Activated CD4-positive, CD25-positive, alpha-beta regulatory T cell treated with anti-CD3 and anti-CD28 coated beads, Interleukin-2, amount 50 U/mL, for 24 hours (primary cell): ENCODE data around the gene CTSO.
"Not testable (repeated sequence)": the region's sequence is repeated elsewhere in the genome, so short reads cannot be mapped to it uniquely, and the experiment has no call there.

Experiments used
- ATAC-seq, 2 donors: fragments of 150-1000 bp; cut with Tn5 transposase; one replicate each; pipeline ENCODE4 v1.10.0; 2021; ENCODE audit warnings: mild to moderate bottlenecking in 1 of 2, moderate library complexity in 1 of 2

The CTSO gene

DNA sequence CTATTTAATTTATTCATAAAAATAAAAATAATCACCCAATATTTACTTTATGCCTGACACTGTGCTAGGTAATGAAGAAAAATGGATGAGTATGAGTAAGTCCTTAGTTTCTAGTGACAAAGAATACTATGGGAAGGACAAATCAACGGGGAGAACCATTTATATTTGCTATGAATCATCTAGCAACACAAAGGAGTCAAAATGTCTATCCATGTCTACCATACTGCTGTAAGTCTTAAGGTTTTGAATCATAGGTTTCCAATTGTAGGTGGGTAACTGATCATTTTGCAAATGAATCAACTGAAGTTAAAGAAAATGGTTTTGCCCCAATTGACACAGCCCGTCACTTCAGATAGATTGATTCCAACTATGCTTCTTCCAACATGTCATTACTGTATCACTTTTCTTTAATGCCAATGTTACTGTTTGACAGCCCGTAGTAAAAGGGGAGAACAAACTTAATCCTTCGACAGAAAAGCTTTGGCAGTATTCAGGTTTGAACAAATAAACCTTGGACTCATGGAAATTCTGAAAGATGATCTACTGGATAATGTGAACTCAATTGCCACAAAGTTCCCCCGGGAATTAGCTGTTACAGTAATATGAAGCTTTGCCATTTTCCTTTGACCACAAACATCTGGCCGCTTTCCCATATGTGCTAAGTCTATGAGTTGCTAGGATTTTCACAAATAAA lies 47.0 kb downstream of the CTSO start:
- no peak for ATAC-seq

DNA sequence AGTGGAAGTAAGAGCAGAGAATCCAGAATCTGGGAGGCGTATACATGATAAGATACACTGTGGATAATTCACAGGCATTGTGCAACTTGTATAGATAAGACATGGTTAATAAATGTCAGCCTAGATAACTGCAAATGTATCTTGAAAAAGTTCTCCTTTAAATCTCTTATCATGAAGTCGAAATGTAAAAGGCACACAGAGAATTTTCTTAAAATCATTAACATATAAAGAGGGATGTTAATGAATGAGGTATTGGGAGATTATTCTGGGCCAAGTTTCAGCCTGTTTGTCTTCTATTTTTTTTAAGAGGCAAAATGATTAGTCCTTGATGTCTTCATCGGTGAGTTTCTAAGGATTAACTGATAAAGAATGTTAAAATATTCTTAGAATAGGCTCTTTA lies 49.3 kb downstream of the CTSO start:
- no peak for ATAC-seq

DNA sequence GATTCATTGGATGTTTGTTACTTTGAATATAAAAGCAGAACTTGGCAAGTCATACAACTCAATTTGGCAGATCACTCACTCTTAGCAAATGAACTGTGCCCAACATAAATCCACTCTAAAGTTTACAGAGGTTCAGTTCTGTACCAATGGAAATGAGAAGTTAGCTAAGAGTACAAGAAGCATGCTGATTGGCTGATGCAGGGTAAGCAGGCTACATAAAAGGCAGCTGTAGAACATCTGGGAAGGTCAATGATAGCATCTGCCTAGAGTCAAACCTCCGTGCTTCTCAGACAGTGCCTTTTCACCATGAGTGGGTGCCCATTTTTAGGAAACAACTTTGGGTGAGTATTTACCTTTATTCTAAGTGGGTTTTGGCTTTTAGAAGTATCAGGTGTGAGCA lies 50.2 kb downstream of the CTSO start, which contains the start of gene TDO2:
Gene TDO2, plus strand, starts transcription at position 244 of the 400 bp plus-strand sequence. Its CDS starts 63 bp downstream, at position 307.
- no peak for ATAC-seq

DNA sequence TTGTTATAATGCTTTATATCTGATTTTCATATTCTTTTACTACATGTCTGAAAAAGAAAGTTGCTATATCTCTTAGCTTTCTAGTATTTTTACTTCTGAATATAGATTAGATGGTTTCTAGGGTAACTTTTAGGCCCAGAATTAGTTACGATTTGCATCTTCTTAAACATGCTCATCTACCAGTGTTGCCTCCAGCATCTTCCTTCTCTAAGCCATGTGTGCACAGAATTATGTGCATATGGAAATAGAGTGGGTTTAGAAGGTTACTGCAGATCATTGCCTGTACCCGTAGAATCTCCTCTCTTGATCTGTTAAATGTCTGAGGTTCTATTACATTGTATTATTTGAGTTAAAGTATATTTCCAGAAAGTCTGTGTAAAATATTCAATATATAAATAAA lies 52.7 kb downstream of the CTSO start:
- ATAC-seq = no peak

DNA sequence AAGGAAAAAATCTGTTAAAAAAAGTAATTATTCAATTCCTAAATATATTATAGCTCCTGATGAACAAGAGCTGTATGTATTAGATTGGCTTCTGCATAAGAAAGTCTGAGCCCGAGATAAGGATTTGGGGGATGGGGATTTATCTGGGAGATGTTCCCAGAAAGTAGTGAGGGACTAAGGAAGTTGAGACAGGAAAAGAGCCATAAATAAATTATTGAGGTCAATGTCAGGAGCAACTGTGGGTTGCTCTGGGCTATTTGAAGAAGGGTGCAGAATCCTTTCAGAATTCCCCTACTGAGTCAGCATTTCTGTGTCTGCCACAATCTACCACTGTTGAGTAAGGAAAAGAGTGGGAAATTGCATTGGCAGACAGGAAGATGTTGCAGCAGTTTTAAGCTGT lies 53.3 kb downstream of the CTSO start:
- no peak for ATAC-seq

DNA sequence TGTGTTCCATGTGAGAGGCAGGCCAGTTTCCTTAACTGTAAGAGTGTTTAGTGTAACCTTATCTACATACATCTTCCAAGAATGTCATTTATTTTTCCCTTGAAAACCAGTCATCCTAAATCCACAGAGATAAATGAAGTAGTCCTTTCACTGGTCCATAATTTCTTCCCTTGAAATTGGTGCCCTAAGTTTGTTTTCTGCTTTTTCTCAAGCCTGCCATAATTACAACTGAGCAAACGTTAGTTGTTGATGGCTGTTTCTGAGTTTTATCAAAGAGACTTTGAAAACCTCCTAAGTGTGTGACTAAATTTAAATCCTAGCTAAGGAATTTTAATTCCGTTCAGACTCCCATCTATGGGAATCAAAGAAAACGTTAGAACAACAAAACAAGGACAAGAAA lies 53.8 kb downstream of the CTSO start:
- ATAC-seq = no peak

DNA sequence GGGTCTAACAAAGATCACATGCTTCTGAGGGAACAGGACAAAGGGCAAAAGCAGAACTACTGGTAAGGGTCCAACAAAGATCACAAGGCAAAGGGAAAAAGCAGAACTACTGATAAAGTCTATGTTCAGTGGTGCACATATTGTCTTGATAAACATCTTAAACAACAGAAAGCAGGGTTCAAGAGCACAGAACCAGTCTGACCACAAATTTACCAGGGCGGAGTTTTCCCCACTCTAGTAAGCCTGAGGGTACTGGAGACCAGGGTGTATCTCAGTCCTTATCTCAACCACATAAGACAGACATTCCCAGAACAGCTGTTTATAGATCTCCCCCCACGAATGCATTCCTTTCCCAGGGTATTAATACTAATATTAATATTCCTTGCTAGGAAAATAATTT lies 55.3 kb downstream of the CTSO start:
- not testable (repeated sequence) for ATAC-seq

DNA sequence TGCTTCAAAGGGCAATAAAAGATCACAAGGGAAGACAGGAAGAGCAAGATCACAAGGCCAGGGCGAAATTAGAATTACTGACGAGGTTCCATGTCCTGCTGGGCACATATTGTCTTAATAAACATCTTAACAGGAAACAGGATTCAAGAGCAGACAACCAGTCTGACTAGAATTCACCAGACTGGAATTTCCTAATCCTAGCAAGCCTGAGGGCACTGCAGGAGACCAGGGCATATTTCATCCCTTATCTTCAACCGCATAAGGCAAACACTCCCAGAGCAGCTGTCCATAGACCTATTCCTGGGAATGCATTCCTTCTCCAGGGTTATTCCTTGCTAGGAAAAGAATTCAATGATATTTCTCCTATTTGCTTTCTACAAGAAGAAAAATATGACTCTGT lies 62.6 kb downstream of the CTSO start:
- no peak for ATAC-seq

DNA sequence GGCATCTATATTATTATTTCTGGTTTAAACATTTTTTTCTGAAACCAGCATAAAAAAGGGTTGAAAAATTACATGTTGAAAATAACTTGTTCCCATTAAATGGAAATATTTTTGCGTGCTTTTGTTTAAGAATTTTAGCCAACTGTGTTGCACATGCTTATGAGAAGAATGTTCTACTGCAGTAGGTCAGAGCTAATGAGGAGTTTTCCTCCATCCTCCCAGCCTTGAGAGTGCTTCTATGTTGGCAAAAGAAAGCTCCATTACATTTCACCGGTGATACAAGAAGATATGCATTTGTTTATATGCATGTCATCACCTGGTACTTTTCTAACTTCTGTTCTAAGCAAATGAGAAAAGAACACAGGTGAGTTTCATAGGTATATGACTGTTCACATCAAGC lies 63.7 kb downstream of the CTSO start:
- ATAC-seq = no peak

DNA sequence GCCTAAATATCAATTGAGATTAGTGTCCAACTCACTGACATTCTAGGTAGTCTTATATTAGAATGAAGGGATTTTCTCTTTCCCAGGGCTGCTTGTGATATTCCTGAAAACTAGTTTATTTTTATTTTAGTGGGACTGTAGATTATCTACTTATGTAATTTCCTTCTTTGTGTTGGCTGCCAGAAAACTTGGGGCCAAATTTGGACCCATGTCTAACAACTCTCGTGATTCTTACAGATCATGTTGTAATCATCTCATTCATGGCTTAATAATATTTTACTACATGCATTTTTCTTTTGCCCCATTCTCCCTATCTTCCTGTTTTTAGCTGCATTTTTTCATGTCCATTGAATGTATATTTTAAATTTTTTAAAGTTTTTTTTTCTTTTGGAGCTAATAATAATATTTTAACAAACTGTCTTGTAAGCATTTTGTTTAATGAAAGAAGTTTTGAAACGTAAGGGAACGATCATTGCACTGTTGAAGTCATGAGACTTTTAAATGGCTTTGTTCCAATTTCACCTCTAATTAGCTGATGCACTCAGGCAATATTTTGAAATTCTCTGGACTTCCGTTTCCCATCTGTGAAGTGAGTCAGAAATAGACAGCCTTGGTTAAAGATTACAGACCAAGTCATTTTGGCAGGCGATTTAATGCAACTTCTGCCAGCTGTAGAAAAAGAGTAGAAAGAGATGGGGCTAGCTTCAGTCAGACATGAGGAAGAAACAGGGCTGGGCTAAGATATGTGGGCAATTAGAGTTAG lies 64.5 kb downstream of the CTSO start:
- ATAC-seq = no peak

DNA sequence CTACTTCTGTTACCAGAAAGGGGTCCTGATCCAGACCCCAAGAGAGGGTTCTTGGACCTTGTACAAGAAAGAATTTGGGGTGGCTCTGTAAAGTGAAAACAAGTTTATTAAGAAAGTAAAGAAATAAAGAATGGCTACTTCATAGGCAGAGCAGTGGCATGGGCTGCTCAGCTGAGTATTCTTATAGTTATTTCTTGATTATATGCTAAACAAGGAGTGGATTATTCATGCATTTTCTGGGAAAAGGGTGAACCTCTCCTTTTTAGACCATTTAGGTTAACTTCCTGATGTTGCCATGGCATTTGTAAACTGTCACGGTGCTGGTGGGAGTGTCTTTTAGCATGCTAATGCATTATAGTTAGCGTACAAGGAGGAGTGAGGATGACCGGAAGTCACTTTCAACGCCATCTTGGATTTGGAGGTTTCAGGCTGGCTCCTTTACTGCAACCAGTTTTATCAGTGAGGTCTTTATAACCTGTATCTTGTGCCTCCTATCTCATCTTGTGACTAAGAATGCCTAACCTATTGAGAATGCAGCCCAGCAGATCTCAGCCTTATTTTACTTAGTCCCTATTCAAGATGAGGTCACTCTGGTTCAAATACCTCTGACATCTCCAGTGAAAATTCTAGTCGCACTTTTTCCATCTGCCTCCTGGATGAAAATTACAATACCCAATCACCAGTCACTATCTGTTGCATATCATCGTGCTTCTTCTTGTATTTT lies 65.7 kb downstream of the CTSO start:
- no peak for ATAC-seq

DNA sequence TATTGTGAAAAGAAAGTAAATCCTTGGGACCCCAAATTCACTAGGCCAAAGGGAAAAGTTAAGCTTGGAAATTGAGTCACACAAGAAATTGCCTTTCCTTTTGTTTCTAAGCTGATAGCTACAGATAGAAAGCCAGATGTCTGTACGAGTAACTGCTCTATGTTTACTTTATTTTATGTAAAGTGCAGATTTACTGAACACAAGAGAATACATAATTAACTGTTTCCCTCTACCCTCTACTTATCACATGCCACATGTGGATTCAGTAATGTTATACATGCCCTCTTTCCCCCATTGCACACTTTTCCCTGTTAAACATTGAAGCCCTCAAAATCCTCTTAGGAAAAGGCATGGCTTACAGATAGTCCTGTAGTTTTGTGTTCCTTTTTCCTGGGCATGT lies 66.6 kb downstream of the CTSO start:
- no peak for ATAC-seq

DNA sequence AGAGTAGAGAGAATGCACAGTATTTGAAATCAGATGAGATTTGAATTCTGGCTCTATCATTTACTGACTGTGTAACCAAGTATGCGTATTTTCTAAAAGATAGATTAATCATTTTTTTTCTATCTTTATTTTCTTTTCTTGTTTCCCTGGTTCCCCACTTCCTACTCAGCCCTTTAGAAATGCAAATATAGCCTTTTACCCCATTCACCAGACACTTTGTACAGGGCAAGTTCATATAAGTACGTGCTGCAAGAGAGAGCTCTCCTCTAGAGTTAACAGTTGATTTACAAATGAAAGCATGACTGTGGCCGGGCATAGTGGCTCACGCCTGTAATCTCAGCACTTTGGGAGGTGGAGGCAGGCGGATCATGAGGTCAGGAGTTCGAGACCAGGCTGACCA lies 68.0 kb downstream of the CTSO start:
- no peak for ATAC-seq

DNA sequence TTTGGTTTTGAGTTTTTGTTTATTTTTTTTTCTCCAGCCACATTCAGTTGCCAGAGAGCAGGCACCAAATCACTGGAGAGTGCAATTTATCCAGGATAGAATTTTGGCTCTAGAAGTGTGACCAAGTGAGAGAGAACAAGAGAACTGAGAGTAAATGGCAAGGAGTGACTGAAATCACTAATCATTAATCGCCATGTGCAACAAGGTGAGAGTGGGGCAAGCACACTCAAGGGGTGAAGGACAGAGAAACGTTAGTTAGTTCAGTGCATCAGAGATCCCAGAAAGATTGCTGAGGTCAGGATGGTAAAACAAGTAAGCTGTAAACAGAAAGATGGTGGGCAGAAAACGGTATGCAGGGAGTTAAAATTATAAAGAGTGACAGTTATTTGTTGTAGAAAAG lies 69.8 kb downstream of the CTSO start:
- no peak for ATAC-seq

DNA sequence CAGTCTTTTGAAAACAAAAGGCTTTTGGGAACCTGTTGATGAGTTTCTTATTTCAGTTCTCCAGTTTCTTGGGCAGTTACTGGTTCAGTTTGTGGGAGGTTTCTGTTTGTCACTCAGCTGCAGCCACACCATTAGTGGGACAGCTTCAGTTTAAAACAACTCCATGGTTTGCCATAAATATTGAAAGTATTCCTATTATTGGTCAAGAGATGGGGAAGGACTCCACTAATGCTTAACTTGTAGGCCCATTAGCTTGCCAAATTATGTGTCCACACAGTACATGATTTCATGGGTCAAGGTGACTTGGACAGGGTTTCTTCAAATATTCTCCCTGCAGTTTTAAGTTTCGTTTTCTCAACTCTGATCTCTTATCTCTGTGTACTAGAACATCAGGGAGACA lies 72.1 kb downstream of the CTSO start:
- no peak for ATAC-seq

DNA sequence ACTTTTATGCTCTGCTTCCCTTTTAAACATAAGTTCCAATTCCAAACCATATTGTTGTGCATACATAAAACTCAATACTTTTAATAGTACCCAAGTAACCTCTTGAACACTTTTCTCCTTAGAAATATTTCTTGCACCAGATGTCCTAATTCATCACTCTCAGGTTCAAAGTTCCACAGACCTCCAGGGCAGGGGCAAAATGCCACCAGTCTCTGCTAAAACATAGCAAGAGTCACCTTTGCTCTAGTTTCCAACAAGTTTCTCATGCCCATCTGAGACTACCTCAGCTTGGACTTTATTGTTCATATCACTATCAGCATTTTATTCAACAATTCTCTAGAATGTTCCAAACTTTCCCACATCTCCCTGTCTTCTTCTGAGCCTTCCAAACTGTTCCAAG lies 73.9 kb downstream of the CTSO start:
- ATAC-seq = no peak

DNA sequence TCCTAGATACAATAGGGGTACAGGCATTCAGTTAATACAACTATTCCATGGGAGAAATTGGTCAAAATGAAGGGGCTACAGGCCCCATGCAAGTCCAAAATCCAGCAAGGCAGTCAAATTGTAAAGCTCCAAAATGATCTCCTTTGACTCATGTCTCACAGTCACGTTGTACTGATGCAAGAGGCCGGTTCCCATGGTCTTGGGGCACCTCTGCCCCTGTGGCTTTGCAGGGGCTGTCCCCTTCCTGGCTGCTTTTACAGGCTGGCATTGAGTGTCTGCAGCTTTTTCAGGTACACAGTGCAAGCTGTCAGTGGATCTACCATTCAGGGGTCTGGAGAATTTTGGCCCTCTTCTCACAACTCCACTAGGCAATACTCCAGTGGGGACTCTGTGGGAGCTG lies 75.1 kb downstream of the CTSO start:
- ATAC-seq = no peak

DNA sequence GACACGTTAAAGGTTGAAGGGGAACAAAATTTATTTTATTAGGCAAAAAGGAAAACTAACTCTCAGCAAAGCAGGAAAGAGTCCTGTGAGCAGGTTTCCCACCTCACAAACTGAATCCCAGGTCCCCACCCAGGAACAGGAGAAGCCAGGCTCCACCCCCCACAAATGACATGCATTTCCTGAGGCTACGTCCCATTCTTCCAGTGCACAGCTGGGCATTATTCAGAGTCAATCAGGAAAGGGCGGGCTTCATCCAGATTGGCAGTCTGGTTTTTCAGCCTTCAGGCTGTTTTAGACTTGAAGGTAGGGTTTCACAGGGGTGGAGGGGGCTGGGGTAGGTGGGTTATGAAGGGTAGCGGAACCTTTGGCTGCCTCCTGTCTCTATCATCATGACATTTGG lies 75.7 kb downstream of the CTSO start:
- ATAC-seq = no peak

DNA sequence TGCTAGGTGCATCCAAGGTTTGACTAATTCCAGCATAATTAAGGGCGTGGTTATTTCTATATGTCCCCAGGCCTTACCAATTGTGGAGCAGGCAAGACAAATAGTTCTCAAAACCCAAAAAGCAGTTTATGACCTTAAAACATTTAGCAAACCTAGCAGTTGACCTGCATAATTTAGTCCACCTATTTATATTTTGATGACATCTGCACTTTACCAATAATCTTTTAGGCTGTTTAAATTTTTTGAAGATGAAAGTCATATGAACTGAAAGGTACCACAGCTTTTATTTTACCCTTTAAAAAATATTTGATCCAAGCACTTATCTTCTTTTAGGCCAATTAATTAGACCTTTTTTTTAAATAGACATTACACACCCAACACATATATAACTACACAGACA lies 77.8 kb downstream of the CTSO start:
- ATAC-seq = no peak
